Measurements from ENCODE around the gene ZNF575.
"Not testable (repeated sequence)": the region's sequence is repeated elsewhere in the genome, so short reads cannot be mapped to it uniquely, and the experiment has no call there.

ZNF575 gene

GRCh38 chr19:43545276-43545675 is 12.3 kb downstream of the ZNF575 start:
- DNase-seq, result no peak

- no peak for DNase-seq
These were observed 13.0 kb downstream of the ZNF575 start for GRCh38 chr19:43545981-43546380.

- no peak for DNase-seq
These were observed 13.6 kb downstream of the ZNF575 start for GRCh38 chr19:43546581-43546980.

GRCh38 chr19:43547926-43548325 is 14.9 kb downstream of the ZNF575 start:
- DNase-seq, result not testable (repeated sequence)

GRCh38 chr19:43548706-43549105 is 15.7 kb downstream of the ZNF575 start:
- DNase-seq, result no peak

- DNase-seq, result no peak
These were observed 18.6 kb downstream of the ZNF575 start for GRCh38 chr19:43551399-43552197.

GRCh38 chr19:43552198-43552450 is 19.1 kb downstream of the ZNF575 start:
- DNase-seq, result no peak

GRCh38 chr19:43552616-43553015 is 19.6 kb downstream of the ZNF575 start:
- no peak for DNase-seq

- DNase-seq, result no peak
These were observed 20.7 kb downstream of the ZNF575 start for GRCh38 chr19:43553656-43554055.

- no peak for DNase-seq
These were observed 21.4 kb downstream of the ZNF575 start for GRCh38 chr19:43554317-43554895.

- peak; percentile 65 to 67 for DNase-seq
These were observed 22.3 kb downstream of the ZNF575 start for GRCh38 chr19:43555185-43555770.

- no peak for DNase-seq
These were observed 27.7 kb downstream of the ZNF575 start for GRCh38 chr19:43560687-43561086.

GRCh38 chr19:43561139-43561970 is 28.4 kb downstream of the ZNF575 start:
- no peak for DNase-seq

GRCh38 chr19:43562226-43562697 is 29.3 kb downstream of the ZNF575 start:
- no peak for DNase-seq

GRCh38 chr19:43562698-43563241 is 29.8 kb downstream of the ZNF575 start:
- DNase-seq, result peak; percentile 82 to 93

GRCh38 chr19:43563816-43564457 is 30.9 kb downstream of the ZNF575 start:
- DNase-seq, result no peak

- DNase-seq, result no peak
These were observed 31.8 kb downstream of the ZNF575 start for GRCh38 chr19:43564800-43565199.

GRCh38 chr19:43569657-43570056 is 36.7 kb downstream of the ZNF575 start:
- DNase-seq, result no peak

GRCh38 chr19:43570174-43570791 is 37.3 kb downstream of the ZNF575 start:
- DNase-seq, result peak; percentile 73 to 92

GRCh38 chr19:43572171-43572588 is 39.2 kb downstream of the ZNF575 start:
- DNase-seq, result peak; percentile 32 to 57

- peak in 1 of 2 experiments; percentile 3 for DNase-seq
These were observed 41.6 kb downstream of the ZNF575 start for GRCh38 chr19:43574424-43575155.

Data from NCI-H2081 (cell line).